NCI-H748 (cell line): ENCODE results near the gene NOTCH2.

Experiments used
- DNase-seq: peaks from one replicate; lab custom pipeline; 2025; ENCODE audit not compliant: unreplicated experiment; lab: John Stamatoyannopoulos, UW

The NOTCH2 gene

DNA sequence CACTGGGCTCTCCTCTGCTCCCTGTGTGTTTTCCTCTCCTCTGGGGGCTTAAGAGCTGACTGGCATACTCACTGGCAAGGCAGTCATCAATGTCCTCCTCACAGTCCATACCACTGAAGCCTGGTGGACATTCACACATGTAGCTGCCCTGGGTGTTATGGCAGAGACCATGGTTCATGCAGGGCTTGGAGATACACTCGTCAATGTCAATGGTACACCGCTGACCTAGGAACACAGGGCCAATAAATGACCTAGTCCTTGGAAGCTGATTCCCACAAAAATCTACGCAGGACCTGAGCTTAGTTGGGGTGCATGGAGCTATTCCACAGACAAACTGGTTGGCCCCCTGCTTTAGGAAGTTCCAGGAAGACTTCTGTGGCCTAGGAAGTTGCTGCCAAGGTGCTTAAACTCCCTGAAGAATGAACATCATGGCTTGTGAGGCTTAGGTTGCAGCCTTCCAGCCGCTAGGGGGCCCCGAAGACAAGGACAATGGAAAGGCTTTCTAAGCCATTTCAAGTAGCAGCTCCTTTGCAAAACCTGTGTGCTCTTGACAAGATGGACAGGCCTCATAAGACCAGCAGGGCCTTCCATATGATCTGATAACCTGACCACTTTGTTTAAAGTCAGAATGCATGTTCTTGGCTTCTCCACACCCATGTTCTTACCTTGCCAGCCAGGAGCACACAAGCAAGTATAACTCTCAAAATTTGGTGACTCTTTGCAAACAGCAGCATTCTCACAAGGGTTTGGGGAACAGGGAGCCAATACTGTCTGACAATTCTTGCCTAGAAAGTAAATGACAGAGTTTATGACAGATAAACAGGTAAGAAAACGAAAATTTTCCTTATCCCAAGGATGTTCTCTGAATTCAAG lies 120.9 kb downstream of the NOTCH2 start:
- peak; percentile 81 for DNase-seq

- DNase-seq = no peak
These were observed 122.0 kb downstream of the NOTCH2 start for GRCh38 chr1:119947468-119947867.

- no peak for DNase-seq
These were observed 122.7 kb downstream of the NOTCH2 start for GRCh38 chr1:119946724-119947123.

DNA sequence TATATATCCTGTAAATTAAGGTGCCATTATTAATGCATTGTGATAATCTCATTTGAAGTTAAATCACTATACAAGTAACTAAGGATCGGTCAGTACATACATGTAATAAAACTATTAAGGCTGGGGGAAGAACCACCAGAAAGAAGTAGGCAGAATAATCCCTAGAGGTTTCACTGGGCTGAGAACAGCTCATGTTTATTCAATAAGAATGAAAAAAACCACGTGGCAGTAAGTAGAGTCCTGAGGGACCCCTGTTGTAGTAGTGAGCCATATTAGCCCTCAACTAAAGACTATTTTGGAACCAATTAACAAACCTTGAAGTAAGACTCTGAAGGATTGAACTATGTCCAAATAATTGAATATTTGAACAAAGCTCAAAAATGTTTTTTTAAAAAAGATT lies 126.2 kb downstream of the NOTCH2 start:
- DNase-seq = no peak

GRCh38 chr1:119941392-119941791 lies 128.1 kb downstream of the NOTCH2 start:
- no peak for DNase-seq

GRCh38 chr1:119940697-119941096 lies 128.8 kb downstream of the NOTCH2 start:
- no peak for DNase-seq

- DNase-seq = no peak
These were observed 132.3 kb downstream of the NOTCH2 start for GRCh38 chr1:119937198-119937597.

DNA sequence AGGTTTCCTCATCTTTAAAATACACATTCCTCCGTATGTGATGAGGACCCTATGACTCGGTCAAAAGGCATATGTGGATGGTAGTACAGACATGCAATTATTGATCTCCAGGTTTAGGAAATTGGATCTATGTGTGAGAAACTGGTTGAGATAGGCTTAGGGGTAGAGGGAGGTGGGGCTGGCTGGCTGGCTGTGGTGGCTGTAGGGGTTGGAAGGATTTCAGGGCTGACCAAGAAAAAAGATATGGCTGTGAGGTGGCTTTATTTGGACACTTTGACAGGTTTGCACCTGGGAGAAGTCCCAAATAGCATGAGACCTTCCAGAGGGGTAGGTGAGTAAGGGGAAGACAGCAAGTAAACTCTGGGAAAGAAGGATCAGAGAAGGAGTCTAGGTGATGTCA lies 133.5 kb downstream of the NOTCH2 start:
- DNase-seq = no peak

GRCh38 chr1:119935373-119935772 lies 134.1 kb downstream of the NOTCH2 start:
- DNase-seq = no peak

DNA sequence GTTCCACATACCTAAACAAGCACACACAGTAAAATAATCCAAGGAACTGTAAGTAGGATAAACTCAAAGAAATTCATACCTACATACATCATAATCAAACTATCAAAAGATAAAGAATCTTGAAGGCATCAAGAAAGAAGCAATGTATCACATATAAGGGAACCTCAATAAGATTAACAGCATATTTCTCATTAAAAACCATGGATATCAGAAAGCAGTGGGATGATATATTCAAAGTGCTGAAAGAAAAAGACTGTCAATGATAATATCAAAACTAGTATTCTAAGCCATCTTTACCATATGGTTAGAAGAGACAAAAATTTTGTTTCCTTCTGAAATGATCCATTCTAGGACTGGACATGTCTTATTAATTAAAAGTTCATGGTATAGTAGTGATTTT lies 136.1 kb downstream of the NOTCH2 start:
- DNase-seq = no peak

GRCh38 chr1:119929643-119930315 lies 139.7 kb downstream of the NOTCH2 start:
- peak; percentile 15 for DNase-seq

- no peak for DNase-seq
These were observed 142.9 kb downstream of the NOTCH2 start for GRCh38 chr1:119926553-119926952.

GRCh38 chr1:119924948-119925898 lies 144.2 kb downstream of the NOTCH2 start:
- DNase-seq = no peak

GRCh38 chr1:119920104-119920968 lies 149.1 kb downstream of the NOTCH2 start:
- DNase-seq = no peak

GRCh38 chr1:119919241-119919640 lies 150.2 kb downstream of the NOTCH2 start:
- DNase-seq = no peak

DNA sequence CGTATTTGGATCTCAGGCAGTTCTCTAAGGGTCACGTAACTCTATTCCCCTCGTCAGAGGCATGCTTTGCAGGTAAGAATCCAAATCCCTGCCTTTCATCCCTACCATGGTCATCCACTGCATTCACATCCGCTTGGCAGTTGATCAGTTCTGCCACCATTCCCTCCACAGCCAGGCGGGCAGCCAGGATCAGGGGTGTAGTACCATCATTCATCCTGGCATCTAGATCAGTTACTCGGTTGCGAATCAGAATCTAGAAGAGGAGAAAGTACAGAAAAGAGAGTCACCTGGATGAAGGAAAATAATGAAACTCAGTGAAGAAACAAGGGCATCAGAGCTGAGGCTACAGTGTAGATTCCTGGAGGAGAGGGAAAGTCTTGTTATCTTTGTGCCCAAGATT lies 151.2 kb downstream of the NOTCH2 start:
- no peak for DNase-seq

GRCh38 chr1:119917304-119918055 lies 152.0 kb downstream of the NOTCH2 start:
- DNase-seq = no peak

GRCh38 chr1:119915517-119915916 lies 153.9 kb downstream of the NOTCH2 start:
- no peak for DNase-seq

GRCh38 chr1:119914071-119914470 lies 155.4 kb downstream of the NOTCH2 start:
- no peak for DNase-seq

GRCh38 chr1:119912963-119913362 lies 156.5 kb downstream of the NOTCH2 start:
- DNase-seq = no peak
